Bronchial epithelial cell (primary cell): ENCODE measurements around the gene VAV2. TPM values are rescaled to one million over a fixed set of nuclear protein-coding genes. Genes with fewer than 3 reads are reported as not detected.

Experiments
- DNase-seq: peaks from one replicate; pipeline ENCODE4 v3.0.0-alpha.2; 2010; ENCODE audit warnings: low read depth
- FAIRE-seq: peaks from 2 replicates; lab custom pipeline; 2011; peaks lifted over from hg19 to GRCh38; lab: Jason Lieb, UNC
- H3K27me3 ChIP-seq: 2 replicates; pipeline ENCODE4 v1.5.1; 2011; ENCODE audit warnings: low read length; ENCODE audit not compliant: control insufficient read depth, insufficient read depth
- H3K36me3 ChIP-seq: 2 replicates; pipeline ENCODE4 v1.5.1; 2011; ENCODE audit warnings: low read length; ENCODE audit not compliant: control insufficient read depth, insufficient read depth
- H3K4me3 ChIP-seq: 2 replicates; pipeline ENCODE4 v1.5.1; 2011; ENCODE audit warnings: mild to moderate bottlenecking, low read depth, low read length, control low read depth
- total RNA-seq: library from RNA; depleted of rRNA; stranded (reverse); fragments of >200 nt; gene quantifications from 2 replicates; pipeline ENCODE4 v1.2.1, GENCODE V29; 2014
- TF ChIP-seq, protein P1 (sequence below): IDR thresholded peaks from 2 replicates; pipeline ENCODE4 v1.5.1; 2011; ENCODE audit warnings: mild to moderate bottlenecking, moderate library complexity, low read length, control low read depth, inconsistent platforms; ENCODE audit not compliant: insufficient read depth, severe bottlenecking

The VAV2 gene
- total RNA-seq, 1 donor from 2014 or later = 46.6 TPM

- TF ChIP-seq, protein P1, sequence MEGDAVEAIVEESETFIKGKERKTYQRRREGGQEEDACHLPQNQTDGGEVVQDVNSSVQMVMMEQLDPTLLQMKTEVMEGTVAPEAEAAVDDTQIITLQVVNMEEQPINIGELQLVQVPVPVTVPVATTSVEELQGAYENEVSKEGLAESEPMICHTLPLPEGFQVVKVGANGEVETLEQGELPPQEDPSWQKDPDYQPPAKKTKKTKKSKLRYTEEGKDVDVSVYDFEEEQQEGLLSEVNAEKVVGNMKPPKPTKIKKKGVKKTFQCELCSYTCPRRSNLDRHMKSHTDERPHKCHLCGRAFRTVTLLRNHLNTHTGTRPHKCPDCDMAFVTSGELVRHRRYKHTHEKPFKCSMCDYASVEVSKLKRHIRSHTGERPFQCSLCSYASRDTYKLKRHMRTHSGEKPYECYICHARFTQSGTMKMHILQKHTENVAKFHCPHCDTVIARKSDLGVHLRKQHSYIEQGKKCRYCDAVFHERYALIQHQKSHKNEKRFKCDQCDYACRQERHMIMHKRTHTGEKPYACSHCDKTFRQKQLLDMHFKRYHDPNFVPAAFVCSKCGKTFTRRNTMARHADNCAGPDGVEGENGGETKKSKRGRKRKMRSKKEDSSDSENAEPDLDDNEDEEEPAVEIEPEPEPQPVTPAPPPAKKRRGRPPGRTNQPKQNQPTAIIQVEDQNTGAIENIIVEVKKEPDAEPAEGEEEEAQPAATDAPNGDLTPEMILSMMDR = no peak
- FAIRE-seq (no peak), DNase-seq (no peak)
- Histone ChIP-seq H3K4me3 (no peak overlapping the region), H3K27me3 (no peaks in the 10 kb centered on the region), H3K36me3 (peaks cover 10% of the 10 kb centered on the region)
Observed at GRCh38 chr9:133980864-133981588, 11.1 kb downstream of the VAV2 start.

- FAIRE-seq (no peak), DNase-seq (no peak)
- peaks cover 10% of the 10 kb centered on the region for H3K36me3 ChIP-seq
- TF ChIP-seq, protein P1 = no peak
- no peak overlapping the region for H3K4me3 ChIP-seq
- H3K27me3 ChIP-seq = no peaks in the 10 kb centered on the region
Observed at GRCh38 chr9:133979921-133980863, 11.9 kb downstream of the VAV2 start.

DNA sequence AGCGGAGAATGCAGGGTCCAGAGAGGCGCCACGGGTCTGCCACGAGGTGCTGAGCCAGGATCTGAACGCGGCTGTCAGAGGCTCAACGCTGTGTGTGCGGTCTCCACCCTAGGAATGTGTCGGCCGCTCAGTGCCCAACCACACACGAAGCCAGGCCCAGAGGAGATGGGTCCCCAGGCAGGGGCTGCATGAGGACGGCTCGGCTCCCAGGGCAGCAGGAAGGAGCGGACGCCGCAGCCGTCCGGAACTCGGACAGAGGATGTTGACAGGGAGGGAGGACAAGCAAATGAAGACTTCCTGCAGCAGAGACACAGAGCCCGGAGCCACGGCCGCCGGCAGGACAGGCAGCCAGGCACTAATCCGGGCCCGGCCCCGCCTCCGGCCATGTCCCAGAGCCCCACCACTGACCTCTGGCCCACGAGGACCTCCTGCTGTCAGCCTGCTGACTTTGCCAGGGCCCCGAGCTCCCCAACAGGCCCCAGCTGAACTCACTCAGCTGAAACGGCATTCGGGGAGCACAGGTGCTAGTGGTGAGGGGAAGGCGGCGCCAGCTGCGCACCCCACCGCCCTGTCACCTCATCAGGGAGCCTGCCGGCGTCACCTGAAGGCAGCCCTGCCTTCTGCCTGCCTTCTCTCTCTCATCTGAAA is 12.7 kb downstream of the VAV2 start:
- DNase-seq = no peak
- peaks cover 10% of the 10 kb centered on the region for H3K36me3 ChIP-seq
- TF ChIP-seq, protein P1 = no peak
- no peak overlapping the region for H3K4me3 ChIP-seq
- no peaks in the 10 kb centered on the region for H3K27me3 ChIP-seq
- no peak for FAIRE-seq

DNA sequence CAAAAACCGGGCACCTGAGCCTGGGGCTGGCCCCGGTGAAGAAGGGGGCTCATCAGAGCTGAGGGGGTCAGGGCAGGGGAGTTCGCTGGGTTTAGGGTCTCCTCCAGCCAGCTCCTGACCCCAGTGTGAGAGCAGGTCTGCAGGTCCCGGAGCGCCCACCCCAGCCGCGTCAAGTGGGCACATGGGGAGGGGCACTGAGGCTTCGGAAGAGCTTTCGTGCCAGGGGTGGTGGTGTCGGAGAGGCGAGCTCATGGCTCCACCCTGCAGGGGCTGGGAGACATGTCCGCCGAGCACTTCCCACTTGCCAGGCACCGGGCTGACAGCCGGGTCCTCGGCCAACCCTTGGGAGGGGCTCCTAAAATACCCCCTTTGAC is 13.2 kb downstream of the VAV2 start:
- TF ChIP-seq, protein P1 = no peak
- Histone ChIP-seq H3K27me3 (no peaks in the 10 kb centered on the region), H3K4me3 (no peak overlapping the region), H3K36me3 (peaks cover 10% of the 10 kb centered on the region)
- no peak for FAIRE-seq
- no peak for DNase-seq

- no peak for DNase-seq
- H3K27me3 ChIP-seq = no peaks in the 10 kb centered on the region
- H3K36me3 ChIP-seq = peaks cover 10% of the 10 kb centered on the region
- TF ChIP-seq, protein P1 = no peak
- no peak overlapping the region for H3K4me3 ChIP-seq
- FAIRE-seq = peak; percentile 58
Observed at GRCh38 chr9:133978226-133978898, 13.8 kb downstream of the VAV2 start.
